ENCODE data around the gene KAT2A.

GRCh38 chr17:42078396-42079043 lies 42.6 kb downstream of the KAT2A start:
- TF ChIP-seq CTCF (IDR thresholded peaks at IDR 0.05 in 2 of 3, conservative IDR thresholded peaks at IDR 0.05 in 1 of 3; ENCODE audit: borderline replicate concordance in 1 of 3, insufficient read depth in 1 of 3, low read depth in 2 of 3, low read length in 2 of 3) (no peak), EZH2phosphoT487 (IDR thresholded peaks at IDR 0.05; ENCODE audit: borderline replicate concordance) (no peak), POLR2A (IDR thresholded peaks at IDR 0.05; ENCODE audit: borderline replicate concordance, extremely low read depth, insufficient read depth, insufficient read length) (no peak), SRF (IDR thresholded peaks at IDR 0.05; ENCODE audit: low read depth) (no peak), MAX (IDR thresholded peaks at IDR 0.05) (no peak), ZNF274 (IDR thresholded peaks at IDR 0.05; ENCODE audit: low read depth, low read length) (no peak), EZH2 (IDR thresholded peaks at IDR 0.05) (no peak), POLR2AphosphoS5 (IDR thresholded peaks at IDR 0.05; ENCODE audit: low read depth, low read length) (no peak), SIN3A (IDR thresholded peaks at IDR 0.05; ENCODE audit: low read depth) (no peak), REST (IDR thresholded peaks at IDR 0.05; ENCODE audit: low read depth) (no peak), EGR1 (IDR thresholded peaks at IDR 0.05; ENCODE audit: low read depth) (no peak), ZFX (IDR thresholded peaks at IDR 0.05) (no peak), ATF3 (IDR thresholded peaks at IDR 0.05) (no peak), CEBPB (IDR thresholded peaks at IDR 0.05; ENCODE audit: low read depth) (no peak)
